Mucosa of rectum (tissue), 2 donors: ENCODE results near the gene MUC5B.
A peak's percentile ranks its signal among the peaks of the same experiment; 100 is the strongest.

ENCODE experiments used
- H3K27ac ChIP-seq, 2 donors: one replicate each; pipeline ENCODE4 v1.7.0; 2013; ENCODE audit warnings: inconsistent platforms in 2 of 2, low read depth in 2 of 2, low read length in 2 of 2
- H3K27me3 ChIP-seq, 2 donors: one replicate each; pipeline ENCODE4 v1.7.0; 2013; ENCODE audit warnings: low read length in 2 of 2; ENCODE audit not compliant: control insufficient read depth in 2 of 2, insufficient read depth in 2 of 2
- H3K36me3 ChIP-seq, 2 donors: one replicate each; pipeline ENCODE4 v1.7.0; 2013; ENCODE audit warnings: low read length in 2 of 2; ENCODE audit not compliant: control insufficient read depth in 2 of 2, insufficient read depth in 2 of 2
- H3K4me1 ChIP-seq, 2 donors: one replicate each; pipeline ENCODE4 v1.7.0; 2013; ENCODE audit warnings: low read length in 2 of 2, mild to moderate bottlenecking in 1 of 2; ENCODE audit not compliant: control insufficient read depth in 2 of 2, insufficient read depth in 2 of 2
- H3K4me3 ChIP-seq, 2 donors: one replicate each; pipeline ENCODE4 v1.7.0; 2013; ENCODE audit warnings: low read length in 2 of 2
- H3K9ac ChIP-seq, 2 donors: one replicate each; pipeline ENCODE4 v1.7.0; 2013; ENCODE audit warnings: low read length in 2 of 2, low read depth in 1 of 2, mild to moderate bottlenecking in 1 of 2
- H3K9me3 ChIP-seq, 2 donors: one replicate each; pipeline ENCODE4 v1.7.0; 2013; ENCODE audit warnings: low read length in 2 of 2; ENCODE audit not compliant: control insufficient read depth in 2 of 2
- donor health status: healthy.
- donor health status: Normal muscosa, but diverticular disease.

MUC5B gene

GRCh38 chr11:1292644-1293618, 70.1 kb downstream of the MUC5B start:
- no peaks in the 10 kb centered on the region for H3K27me3 ChIP-seq
- no peak overlapping the region for H3K4me3 ChIP-seq
- no peaks in the 10 kb centered on the region for H3K9me3 ChIP-seq
- H3K36me3 ChIP-seq, result peaks cover 41 to 52% of the 10 kb centered on the region in 2 donors
- peaks cover 7 to 8% of the 10 kb centered on the region in 2 donors for H3K4me1 ChIP-seq
- no peak overlapping the region for H3K9ac ChIP-seq
- no peak overlapping the region for H3K27ac ChIP-seq

DNA sequence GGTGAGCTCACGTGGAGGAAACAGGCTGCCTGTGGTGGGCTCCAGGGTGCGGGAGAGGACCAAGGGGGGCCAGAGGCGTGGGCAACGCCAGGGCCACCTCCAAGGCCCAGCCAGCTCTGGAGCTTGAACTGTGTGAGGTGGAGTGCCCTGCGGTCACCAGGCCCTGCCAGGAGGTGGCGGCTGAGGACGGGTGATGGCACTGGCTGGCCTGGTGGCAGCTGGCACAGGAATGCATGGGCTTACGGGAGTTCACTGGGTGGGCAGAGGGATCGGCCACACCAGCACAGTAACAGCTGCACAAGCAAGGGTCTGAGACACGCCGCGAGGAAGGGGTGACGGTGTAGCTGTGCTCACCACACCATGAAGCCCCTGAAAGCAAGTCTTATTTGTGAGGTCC, 70.8 kb downstream of the MUC5B start:
- Histone ChIP-seq H3K27me3 (no peaks in the 10 kb centered on the region), H3K27ac (no peak overlapping the region), H3K9ac (no peak overlapping the region), H3K4me1 (peaks cover 12 to 15% of the 10 kb centered on the region in 2 donors), H3K36me3 (peaks cover 38 to 49% of the 10 kb centered on the region in 2 donors), H3K4me3 (no peak overlapping the region), H3K9me3 (no peaks in the 10 kb centered on the region)

DNA sequence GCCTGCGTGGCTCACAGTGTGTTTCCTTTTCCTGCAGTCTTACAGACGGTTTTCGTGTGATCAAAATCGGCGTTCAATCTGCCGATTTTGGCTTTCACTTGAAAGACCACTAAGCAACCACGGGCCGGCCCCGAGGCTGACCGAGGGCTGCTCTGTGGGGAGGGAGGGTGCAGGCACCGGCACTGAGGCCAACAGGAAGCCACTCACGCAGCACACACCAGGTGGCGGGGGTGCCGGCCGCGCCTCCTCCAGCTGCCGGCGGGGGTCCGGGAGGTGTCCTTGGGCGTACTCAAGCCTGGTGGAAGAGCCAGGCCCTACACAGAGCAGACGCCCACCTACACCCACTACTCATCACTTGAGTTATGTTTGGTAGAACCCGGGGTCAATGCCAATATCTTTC, 72.2 kb downstream of the MUC5B start:
- H3K9me3 ChIP-seq, result no peaks in the 10 kb centered on the region
- H3K36me3 ChIP-seq, result peaks cover 27 to 35% of the 10 kb centered on the region in 2 donors
- H3K9ac ChIP-seq, result no peak overlapping the region
- H3K27me3 ChIP-seq, result no peaks in the 10 kb centered on the region
- no peak overlapping the region for H3K27ac ChIP-seq
- peaks cover 22 to 24% of the 10 kb centered on the region in 2 donors for H3K4me1 ChIP-seq
- H3K4me3 ChIP-seq, result no peak overlapping the region

DNA sequence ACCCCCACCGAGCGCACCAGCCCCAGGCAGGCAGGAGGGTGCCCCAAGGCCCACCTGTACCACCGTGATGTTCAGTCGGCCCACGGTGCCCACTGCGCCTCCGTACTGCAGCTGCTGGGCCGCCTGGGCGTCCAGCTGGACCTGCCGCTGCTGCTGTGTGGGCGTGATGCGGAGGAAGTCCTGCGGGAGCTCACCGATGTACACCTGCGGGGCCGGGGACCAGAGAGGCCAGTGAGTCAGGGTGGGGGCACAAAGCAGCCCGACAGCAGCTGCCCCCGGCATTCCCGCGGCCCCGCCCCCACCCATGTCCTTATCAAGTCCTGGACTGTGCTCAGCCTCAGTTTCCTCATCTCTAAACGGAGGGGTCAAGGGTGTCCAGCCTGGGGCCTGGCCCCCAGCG, 72.7 kb downstream of the MUC5B start:
- Histone ChIP-seq H3K4me3 (no peak overlapping the region), H3K4me1 (peaks cover 22 to 24% of the 10 kb centered on the region in 2 donors), H3K9ac (no peak overlapping the region), H3K36me3 (peaks cover 22 to 30% of the 10 kb centered on the region in 2 donors), H3K27ac (no peak overlapping the region), H3K27me3 (no peaks in the 10 kb centered on the region), H3K9me3 (no peaks in the 10 kb centered on the region)

DNA sequence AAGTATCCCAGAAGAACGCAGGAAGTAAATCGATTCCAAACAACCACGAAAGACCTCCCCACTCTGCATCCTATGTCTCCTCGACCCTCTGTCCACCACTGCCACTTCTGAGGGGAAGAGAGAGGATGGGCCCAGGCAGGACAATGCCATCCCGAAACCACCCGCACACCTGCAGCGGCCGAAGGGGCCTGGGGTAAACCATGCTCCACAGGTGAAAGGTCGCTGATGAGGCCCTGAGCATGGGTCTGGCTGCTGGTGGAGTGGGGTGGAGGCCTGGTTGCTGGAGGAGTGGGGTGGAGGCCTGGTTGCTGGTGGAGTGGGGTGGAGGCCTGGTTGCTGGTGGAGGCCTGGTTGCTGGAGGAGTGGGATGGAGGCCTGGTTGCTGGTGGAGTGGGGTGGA, 73.4 kb downstream of the MUC5B start:
- Histone ChIP-seq H3K27ac (no peak overlapping the region), H3K4me1 (peaks cover 22 to 24% of the 10 kb centered on the region in 2 donors), H3K9me3 (no peaks in the 10 kb centered on the region), H3K4me3 (no peak overlapping the region), H3K9ac (no peak overlapping the region), H3K27me3 (no peaks in the 10 kb centered on the region), H3K36me3 (peaks cover 19 to 27% of the 10 kb centered on the region in 2 donors)

DNA sequence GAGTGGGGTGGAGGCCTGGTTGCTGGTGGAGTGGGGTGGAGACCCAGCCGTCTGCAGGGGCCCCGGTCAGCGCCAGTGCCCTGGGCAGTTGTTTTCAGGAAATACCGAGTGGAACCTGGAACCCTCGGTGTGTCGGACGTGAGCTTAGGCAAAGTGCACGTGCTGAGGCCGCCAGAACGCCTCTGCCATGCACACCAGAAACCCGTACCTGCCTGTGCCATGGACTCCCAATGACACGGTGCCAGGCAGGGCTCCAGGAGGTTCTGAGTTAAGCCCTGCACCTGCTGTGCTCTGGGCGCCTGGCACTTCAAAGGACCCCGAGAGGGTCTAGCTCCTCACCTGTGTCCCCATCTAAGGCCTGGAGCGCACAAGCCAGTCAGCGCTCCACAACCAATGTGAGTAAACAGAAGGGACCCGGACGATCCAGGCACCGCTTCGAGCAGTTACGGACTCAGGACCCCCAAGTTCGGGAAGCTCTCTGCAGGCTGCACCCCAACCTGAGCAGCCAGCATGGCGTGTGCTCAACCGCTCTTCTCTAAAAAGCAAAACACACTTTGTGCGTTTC, 74.2 kb downstream of the MUC5B start:
- H3K27me3 ChIP-seq, result no peaks in the 10 kb centered on the region
- H3K9me3 ChIP-seq, result no peaks in the 10 kb centered on the region
- H3K4me1 ChIP-seq, result peaks cover 22 to 24% of the 10 kb centered on the region in 2 donors
- H3K27ac ChIP-seq, result no peak overlapping the region
- no peak overlapping the region for H3K4me3 ChIP-seq
- peaks cover 19 to 26% of the 10 kb centered on the region in 2 donors for H3K36me3 ChIP-seq
- H3K9ac ChIP-seq, result no peak overlapping the region

DNA sequence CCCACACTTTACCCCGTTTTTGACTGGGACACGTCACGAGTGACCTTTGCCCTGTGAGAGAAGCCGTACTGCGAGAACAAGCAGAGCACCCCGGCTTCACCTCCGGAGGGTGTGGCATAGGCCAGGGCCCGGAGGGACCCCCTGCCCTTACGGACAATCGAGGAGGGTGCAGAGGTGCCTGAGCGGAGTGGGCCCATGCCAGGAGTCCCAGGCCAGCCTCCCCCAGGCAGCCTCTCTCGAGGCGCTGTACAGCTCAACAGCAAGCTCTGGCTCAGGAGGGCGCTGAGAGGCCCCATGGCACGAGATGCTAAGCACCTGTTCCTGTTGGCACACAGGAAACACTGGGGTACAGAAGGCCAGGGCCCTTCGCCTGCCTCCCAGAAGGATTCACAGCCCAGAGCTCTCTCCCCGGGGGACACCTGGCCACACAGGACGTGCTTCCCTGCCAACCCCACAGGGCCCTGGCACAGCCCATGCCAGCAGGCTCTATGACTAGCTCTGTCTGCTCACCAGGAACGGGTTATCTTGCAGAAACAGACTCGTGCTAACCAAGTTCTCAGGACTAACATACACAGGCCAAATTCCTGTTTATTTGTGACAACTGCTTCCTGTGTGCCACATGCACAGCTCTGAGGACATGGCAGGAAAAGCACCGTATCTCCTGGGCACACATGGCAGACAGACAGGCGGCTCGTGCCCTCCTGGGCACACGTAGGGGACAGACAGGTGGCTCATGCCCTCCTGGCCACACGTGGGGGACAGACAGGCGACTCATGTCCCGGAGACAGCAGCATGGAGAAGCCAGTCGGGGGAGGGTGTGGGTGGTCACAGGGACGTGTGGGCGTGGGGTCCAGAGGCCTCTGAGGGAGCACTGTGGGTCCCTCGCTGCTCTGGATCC, 75.0 kb downstream of the MUC5B start:
- H3K4me1 ChIP-seq, result peaks cover 27 to 29% of the 10 kb centered on the region in 2 donors
- H3K9me3 ChIP-seq, result no peaks in the 10 kb centered on the region
- H3K27me3 ChIP-seq, result no peaks in the 10 kb centered on the region
- H3K9ac ChIP-seq, result peak overlapping the region in 1 of 2 donors; percentile 15
- no peak overlapping the region for H3K27ac ChIP-seq
- H3K4me3 ChIP-seq, result no peak overlapping the region
- H3K36me3 ChIP-seq, result peaks cover 16 to 23% of the 10 kb centered on the region in 2 donors

DNA sequence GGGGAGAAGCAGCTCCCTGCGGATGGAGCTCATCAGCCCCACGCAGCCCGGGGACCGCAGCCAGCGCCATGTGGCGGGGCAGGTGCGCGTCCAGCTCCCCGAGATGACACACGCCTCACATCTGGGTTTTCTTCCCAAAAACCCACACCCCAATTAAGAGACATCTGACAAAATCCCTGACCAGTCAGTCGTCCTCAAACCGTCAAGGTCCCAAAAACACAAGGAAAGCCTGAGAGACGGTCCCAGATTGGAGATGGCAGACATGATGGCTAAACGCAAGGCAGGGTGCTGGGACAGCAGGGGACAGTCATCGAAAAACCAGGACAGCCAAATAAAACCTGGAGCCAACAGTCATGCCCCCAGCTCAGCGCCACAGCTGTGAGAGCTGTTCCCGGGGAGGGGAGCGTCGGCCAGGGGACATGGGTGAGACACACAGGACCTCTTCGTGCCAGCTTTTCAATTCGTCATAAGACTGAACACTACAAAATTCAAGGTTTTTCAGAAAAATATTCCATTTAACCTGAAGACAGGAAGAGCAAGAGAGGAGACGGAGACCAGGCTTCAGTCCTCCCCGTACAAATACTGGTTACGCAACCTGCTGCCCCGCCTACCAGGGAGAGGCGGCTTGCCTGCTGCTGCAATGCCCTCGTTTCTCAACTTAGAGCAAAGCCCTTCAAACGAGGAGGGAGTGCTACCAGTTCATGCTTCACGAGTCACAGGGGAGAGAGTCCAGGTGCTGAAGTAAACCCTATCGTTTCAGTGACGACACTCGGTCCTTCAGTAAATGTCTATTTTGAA, 76.0 kb downstream of the MUC5B start:
- Histone ChIP-seq H3K27me3 (no peaks in the 10 kb centered on the region), H3K9me3 (no peaks in the 10 kb centered on the region), H3K4me3 (no peak overlapping the region), H3K27ac (no peak overlapping the region), H3K36me3 (peaks cover 11 to 13% of the 10 kb centered on the region in 2 donors), H3K4me1 (peaks cover 33 to 38% of the 10 kb centered on the region in 2 donors), H3K9ac (peak overlapping the region; percentile 6 to 47)

- Histone ChIP-seq H3K27ac (no peak overlapping the region), H3K4me1 (peaks cover 37 to 45% of the 10 kb centered on the region in 2 donors), H3K27me3 (no peaks in the 10 kb centered on the region), H3K9me3 (no peaks in the 10 kb centered on the region), H3K4me3 (no peak overlapping the region), H3K9ac (no peak overlapping the region), H3K36me3 (peaks cover 11 to 12% of the 10 kb centered on the region in 2 donors)
Measured at GRCh38 chr11:1299621-1300020, 76.8 kb downstream of the MUC5B start.
